Activated CD4-positive, alpha-beta T cell treated with anti-CD3 and anti-CD28 coated beads for 1 hour (primary cell): ENCODE measurements around the gene SUSD6.
"Not testable (repeated sequence)": the region's sequence is repeated elsewhere in the genome, so short reads cannot be mapped to it uniquely, and the experiment has no call there.

Experiments
- DNase-seq: peaks from one replicate; pipeline ENCODE4 v3.0.0-alpha.2; 2020

Gene SUSD6

DNA sequence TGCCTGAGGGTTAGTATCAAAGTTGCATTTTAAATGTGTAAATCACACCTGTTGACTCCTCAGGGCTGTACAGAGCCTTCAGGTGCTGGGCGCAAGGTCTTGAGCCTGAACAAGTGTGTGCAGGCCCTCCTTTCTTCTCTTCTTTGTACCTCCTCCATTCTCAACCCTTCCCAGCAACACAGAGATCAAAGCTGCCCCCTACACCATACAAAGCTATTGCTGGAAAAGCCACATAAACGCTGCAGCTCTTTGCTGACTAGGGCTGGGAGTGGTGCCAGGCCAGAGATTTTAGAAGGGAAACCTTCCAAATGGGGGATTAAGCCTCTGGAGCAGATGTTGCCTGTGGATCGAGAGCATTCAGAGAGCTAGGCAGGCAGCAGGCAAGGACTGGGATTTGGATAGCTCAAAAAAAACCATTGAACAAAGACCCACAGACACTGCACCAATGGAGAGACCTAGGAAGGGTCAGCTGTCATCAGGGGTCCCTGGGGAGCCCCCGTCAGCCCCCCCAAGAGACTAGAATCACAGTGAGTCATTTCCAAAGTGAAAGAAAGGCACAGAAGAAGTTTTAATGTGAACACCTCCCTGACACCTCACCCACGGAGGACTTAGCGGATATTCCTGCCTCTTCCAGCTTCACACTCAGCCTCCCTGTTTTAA, 18.2 kb upstream of the SUSD6 start:
- DNase-seq, result no peak

DNA sequence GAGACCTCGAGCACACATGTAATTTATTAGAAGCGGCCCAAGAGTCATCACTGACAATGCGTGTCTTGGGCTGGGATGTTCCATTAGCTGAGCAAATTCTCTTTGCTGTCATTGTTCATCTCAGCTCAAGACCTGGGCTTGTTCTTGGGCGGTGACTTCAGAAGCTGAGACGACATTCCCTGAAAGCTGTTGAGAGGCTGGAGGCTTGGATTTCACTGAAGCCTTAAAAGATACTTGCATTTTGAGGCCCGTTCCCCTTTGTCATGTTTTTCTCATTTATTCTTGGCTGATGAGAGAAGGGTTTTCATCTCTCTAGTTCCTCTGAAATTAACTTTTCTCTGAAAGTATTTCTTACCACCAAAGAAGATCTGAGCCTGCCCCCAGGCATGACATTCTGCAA, 16.6 kb upstream of the SUSD6 start:
- no peak for DNase-seq

DNA sequence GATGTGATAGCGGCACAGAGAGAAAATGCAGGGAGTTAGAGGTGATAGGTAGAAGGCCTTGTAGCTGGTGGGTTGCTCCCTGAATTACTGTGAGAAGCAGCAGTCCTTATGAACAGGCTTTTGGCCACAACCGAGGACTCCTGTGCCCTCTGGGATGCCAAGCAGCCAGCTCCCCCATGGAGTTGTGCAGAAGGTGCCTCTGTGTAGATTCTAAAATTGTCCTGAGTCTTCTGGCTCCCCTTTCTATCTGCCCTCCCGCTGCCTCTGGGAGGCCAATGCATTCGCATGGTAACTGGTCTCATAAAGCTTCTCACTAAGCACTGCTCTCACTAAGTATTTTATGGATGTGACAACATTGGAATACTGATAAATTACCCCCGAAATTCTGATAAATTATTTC, 16.1 kb upstream of the SUSD6 start:
- no peak for DNase-seq

DNA sequence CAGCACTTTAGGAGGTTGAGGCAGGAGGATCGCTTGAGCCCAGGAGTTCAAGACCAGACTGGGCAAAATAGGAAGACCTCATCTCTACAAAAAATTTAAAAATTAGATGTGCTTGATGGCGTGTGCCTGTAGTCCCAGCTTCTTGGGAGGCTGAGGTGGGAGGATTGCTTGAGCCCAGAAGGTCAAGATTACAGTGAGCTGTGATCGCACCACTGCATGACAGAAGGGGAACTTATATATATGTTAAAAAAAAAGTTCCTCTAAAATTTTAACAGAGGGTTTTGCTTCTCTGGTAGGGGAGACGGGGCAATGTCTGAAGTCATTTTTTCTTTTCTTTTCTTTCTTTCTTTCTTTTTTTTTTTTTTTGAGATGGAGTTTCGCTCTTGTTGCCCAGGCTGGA, 12.0 kb upstream of the SUSD6 start:
- not testable (repeated sequence) for DNase-seq

DNA sequence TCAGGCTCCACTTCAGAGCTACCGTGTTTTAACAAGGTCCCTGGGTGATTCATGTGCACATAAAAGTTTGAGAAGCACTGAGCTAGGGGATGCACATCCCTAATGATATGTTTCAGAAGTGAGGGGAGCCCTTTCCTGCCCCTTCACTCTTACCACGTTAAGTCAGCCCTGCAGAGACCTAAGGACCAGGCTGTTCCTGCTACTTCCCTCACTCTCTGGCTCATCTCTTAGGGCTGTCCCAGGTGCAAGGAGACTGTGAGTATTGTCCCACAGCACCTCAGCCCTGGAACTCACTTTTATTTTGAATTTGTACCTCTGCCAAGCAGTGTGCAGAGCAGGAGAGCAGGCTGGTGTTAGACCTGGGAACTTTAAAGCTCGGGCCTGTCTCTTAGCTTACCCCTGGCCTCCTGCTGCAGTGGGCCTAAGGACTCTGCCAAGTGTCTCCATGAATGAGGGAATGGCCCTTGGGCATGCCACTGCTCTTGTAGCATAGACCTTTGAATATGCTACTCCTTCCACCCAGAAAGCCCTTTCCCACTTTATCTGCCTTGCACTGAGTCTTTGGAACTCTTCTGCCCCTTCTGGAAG, 11.0 kb upstream of the SUSD6 start:
- DNase-seq, result no peak

DNA sequence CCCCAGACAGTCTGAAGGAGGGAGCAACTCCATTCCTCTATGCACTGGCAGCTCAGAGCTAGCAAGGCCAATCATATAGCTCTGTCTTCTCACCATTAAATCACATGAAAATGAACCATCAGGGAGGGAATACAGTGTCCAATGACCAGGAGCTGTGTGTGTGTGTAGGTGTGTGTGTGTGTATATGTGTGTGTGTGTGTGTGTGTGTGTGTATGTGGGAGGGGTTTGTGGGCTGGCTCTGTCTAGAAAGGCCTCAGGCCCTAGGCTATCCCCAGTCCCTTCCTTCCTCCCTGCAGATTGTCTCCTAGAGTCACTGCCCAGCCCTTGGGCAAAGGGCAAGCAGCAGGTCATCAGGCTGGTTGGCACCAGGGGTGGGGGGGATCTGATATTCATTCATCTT, 5.7 kb upstream of the SUSD6 start:
- DNase-seq, result no peak

DNA sequence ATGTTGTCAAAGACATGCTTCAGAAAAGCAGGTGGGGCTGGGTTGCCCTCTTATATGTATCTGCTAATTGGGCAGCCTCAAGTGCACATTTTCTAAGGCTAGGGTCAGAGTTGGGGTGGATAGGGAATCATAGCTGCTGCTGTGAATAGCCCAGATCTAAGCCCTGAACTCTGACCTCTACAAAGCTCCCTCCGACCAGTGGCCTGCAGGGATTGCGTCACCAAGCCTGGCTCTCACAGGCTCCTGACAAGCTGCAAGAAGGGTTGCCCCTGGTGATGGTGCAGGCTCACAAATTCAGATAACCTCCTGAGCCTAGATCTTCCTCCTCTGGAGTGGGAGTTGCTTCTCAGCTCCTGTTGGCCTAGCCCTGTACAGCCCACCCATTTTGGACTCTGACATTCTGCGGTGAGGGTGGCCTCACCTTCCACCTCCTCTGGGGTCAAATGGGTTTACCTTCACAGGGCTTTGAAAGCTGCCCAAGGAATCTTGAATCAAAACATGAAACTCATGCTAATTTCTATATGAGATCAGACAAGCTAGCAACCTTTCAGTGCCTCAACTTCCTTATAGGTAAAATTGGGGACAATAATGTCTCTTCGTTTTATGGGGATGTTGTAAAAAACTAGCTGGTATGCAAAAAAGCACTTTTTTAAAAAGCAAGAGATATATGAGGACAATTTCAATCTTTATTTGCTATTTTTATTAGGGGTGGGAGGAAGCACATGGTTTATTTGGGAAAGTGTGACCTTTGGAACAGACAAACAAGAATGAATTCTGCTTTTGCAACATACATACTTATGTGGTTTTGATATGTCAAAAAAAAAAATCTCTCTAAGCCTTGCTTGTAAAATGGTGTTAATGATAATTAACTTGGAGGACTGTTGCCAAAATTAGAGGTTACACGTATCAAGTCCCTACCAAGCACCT, 4.9 kb upstream of the SUSD6 start:
- DNase-seq, result no peak

DNA sequence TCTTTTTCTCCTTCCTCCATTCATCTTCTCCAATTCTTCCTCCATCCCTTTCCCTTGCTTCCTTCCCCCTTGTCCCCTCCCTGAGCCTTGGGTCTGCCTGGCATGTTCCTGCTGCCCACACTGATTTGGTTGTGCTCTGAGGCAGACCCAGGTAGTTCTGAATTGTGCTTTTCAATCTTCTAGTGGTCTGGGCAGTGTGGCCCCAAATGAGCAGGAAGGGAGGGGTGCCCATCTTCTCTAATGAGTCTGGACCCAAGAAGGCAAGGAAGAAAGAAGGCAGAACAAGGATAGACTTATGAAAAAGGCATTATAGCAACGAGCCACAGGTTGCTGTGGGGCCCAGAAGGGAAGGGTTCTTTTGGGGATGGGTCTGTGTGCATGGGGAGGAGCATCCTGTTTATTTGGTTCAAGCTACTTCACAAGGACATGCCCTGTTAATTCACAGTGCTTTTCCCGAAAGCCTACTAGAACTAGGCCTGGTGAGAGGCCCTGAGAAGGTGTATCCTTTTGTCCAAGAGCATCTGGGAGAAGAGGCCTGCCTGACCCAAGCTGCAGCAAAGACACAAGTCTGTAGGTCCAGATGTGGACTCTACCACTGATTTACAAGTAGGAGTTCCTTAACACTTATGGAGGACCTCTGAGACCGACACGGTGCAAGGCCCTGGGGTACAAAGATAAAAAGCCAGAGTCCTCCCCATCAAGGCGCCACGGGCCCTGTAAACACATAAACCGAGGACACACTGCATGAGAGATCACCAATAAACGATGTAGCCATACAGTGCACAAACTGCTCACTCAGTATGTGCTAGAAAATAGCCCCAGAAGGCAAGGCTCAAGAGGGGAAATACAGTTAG, 1.1 kb upstream of the SUSD6 start:
- no peak for DNase-seq

DNA sequence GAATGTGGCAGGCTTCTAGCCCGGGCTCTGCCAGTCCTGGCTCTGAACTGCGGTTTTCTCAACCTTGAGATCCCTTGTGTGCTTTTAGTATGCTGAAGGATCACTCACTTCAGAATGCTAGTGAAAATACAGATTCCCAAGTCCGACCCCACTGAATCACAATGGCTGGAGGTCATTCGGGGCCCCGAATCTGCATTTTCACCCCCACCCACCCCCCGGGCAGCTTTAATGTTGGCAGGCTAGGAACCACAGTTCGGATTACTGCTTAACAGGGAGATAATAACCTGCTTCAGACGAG, 573 bp upstream of the SUSD6 start:
- DNase-seq, result no peak

DNA sequence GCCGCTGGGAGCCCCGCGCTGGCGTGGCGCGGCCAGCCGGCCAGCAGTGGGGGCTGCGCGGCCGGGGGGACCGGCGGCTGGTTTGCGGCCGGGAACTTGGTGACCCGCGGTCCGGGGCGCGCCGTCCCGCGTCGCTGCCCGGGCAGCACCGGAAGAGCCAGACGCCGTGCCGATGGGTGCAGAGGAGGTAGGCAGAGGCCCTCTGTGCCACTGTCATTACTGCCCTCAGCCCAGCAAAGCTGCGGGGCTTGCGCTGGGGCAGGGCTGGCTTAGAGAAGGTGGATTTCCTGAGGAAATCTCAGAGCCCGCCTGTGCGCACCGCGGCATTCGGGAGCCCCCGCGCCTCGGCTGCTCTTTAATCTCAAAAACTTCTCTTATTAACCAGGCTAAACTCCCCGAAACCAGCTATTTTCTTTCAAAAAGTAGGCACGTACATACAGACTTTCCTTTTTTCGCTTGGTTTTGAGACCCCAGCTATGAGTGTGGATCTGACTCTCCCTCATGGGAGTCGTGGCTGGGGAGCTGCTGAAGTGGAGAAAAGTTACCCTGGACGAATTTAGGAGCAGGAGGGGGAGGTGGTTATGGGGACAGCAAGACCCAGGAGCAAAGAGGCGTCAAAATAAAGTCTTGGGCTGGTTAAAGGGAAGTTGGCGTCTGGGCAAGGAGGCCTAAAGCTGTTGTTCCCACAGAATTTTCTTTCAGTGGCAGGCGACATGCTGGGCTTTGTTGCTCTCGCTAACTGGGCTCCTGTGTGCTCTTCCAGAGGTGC, 802 bp downstream of the SUSD6 start:
- peak; percentile 25 for DNase-seq

DNA sequence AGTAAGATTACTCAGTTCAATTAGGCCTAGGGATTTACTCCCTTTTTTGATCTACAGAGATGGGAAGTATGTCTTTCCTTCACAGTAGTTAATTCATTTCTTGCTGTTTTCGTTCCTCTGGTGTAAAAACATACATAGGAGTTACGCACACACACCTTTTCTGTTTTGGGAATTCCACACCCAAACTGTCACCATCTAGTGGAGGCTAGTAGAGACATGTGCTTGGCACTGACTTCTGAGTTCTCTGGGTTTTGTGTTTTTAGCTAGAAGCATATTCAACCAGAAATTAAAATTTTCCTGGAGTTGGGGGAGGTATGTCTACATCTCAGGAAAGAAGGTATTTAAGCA, 1.4 kb downstream of the SUSD6 start:
- no peak for DNase-seq

DNA sequence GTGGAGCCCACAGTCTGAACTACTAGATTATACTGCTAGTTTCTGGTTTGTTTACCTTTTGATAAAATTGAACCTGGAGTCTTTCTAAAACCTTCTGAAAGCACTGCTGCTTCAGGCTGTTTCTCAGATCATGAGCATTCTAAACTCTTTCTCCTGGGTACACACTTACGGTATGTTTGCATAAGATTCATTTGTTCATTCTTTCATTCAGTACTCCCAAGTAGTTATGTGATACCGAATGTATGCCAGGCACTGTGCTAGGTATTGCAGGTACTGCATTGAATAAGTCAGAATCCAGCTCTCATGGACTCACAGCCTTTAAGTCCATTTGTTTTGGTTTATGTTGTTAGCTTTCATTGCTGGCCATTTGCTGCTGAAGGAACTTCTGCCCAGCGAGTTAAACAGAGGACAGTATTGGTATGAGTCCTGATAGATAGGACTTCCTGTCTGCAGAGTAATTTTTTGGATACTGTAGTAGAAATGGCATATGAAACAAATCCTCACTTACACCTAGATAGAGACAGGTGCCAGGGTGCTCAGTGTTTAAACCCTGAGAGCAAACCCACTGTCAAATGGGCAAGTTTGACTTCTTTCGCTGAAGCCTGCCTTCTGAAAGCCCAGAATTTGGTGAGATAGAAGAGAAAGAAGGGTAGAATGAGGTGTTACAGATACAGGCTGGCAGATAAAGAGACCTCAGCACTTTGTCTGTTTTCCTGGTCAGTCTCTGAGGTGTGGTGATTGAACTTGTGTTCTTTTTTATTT, 2.1 kb downstream of the SUSD6 start:
- no peak for DNase-seq

DNA sequence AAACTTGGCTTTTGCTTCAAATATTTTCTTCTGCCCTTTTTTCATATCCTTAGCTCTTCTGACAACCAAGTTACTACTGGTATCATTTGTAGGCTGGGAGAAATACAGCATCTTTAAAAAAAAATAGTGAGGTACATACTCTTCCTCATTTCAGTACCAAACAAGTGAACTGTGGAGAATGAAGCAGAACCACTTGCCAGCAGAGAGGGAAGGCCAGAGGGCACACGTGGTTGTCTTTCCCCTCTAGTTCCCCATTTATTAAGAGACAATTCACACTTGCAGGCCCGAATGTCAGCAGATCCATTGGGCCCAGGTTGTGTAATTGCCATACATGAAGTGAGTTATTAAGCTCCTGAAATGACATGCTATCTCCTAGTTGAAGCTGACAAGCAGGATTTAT, 3.2 kb downstream of the SUSD6 start:
- DNase-seq, result no peak

DNA sequence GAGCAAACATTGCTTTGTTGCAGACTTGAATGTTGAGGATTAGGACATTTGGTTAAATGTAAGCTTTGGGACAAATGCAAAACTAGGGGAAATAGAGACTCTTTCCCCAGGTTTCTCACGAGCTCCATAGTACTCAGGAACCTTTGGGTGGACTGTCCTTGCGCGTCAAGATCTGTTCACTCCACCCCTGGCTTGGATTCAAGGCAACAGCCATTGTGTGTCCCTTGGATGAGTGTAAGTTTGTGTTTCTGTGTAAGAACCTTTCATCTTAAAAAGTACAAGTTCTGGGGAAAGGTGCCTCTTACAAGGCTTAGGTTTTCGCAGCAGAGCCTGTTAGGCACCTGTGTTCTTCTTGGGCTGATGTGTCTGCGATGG, 3.7 kb downstream of the SUSD6 start:
- no peak for DNase-seq

DNA sequence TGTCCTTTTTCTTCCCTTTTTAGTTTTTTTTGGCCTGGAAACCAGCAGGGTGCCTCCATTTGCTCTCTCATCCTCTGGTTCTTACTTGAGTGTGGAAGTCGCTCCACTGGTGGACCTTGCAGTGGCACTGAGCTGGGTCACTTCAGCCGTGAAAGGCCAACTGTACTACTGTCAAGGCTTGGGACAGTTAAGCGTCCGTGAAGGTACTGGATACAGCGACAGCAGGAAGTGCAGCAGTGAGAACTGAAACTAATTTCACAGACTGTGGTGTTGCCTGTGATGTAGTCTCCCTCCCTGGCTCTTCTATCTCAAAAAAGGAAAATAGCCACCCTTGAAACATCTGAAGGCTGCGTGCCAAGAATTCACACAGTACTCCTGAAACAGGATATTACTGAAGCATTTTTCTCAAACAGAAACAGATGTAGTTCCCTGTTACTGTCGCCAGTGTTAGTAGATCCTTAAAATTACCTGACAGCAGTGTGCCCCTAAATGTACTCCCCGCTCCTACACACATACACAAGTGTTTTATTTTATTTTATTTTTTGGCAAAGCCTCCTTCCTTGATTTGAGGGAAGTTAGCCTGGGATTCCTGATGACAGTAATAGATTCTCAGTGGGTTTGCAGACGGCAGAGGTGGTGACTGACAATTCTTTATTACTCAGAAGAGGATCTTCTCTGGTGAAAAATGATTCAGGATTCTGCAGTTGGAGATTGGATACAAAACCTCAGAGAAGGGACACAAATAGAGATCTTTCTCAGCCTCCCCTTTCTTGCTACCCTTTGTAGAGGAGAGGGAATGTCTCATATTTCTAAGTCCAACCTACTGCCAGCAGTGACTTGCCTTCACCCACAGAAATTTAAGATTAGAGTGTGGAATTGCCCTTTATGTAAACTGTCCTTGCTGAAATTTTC, 4.4 kb downstream of the SUSD6 start:
- peak; percentile 21 for DNase-seq

DNA sequence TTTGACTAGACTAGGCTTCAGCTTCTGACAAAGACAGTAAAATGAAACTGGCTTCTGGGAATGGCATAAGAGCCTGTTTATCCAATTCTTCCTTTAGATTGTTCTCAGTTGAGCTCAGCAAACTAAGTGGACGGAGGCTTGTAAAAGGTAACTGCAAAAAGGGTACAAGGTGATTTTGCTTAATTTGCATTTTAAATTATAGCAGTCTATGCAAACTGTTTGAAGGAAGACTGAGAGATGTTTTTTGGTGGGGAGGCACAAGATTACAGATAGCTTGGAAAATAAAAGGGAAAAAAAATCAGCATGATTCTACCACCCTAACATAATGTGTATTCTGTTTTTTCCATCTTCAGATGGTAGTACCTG, 5.0 kb downstream of the SUSD6 start:
- DNase-seq, result no peak

DNA sequence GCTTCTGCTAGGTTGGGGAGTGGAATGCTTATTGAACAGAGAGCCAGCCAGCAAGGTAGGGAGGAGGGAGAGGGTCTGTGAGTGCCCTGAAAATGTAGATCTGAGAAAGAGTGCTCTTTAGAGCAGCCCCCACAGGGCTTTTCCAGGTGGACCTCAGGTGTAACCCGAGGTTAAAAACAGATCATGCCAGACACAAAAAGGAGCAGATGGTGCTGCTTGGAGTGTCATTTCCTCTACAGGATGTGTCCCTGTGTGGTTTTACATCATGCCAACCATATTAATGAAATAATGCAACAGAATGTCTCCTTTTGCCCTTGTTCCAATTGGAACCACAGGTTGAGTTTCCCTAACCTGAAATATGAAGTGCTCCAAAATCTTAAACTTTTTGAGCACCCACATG, 6.4 kb downstream of the SUSD6 start:
- no peak for DNase-seq

DNA sequence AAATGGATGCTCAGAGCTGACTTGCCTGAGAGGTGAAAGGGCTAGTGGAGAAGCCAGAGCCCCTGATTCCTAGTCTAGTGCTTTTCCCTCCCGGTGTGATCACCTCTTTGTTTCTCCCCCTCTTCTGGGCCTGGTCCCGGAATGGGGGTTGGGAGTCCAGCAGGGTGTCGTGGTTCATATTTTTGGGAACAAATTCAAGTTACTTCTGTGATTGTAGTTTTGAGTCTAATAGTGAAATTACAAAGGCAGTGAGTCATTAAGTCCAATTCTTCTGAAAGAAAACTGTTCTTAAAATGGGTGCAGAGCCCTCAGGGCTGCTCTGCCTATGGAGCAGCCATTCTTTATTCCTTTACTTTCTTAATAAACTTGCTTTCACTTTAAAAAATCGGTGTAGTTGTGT, 7.6 kb downstream of the SUSD6 start:
- no peak for DNase-seq

DNA sequence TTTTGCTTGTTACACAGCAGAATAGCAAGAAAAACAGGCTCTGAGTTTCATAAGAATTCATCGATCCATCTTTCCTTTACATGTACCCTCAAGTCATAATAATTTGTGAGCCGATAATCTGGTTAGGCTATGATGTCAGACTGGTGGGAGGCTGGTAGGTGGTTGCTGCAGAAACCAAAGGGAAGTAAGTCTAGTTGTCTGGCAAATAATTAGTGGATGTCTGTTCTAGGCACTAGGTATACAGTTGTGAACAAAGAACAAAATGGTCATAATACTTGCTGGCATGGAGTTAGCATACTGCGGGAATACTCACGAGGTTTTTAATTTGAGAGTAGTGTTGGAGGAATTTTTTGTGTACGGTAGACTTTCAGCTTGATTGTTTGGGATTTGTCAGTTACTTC, 8.8 kb downstream of the SUSD6 start:
- DNase-seq, result no peak

DNA sequence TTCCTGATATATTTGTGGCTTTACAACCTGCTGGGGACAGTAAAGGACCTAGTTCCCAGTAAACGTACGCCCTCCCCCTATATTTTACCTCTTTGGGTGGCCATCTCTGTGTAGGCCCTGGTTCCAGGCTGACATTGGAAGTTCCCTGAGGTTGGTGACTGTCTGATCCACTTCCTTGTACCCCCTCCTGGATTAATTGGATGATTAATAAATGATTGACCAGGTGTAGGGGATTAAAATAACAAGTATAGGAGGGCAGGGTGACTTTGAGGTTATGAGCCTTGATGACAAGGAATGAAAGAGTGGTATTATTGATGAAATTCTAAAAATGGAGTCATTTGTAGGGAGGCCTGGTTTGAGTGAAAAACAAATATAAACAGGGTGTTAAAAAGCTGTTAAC, 9.6 kb downstream of the SUSD6 start:
- no peak for DNase-seq

DNA sequence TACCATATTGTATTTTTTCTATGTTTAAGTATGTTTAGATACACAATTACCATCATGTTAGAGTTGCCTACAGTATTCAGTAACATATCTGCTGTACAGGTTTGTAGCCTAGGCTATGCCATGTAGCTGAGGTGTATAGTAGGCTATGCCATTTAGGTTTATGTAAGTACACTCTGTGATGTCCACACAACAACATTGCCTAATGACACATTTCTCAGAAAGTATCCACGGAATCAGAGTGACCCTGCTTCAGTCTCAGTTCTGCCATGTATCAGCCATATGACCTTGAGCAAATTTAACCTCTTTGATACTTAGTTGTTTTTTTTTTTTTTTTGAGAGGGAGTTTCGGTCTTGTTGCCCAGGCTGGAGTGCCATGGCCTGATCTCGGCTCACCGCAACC, 12.7 kb downstream of the SUSD6 start:
- no peak for DNase-seq
